Stimulated activated CD4-positive, alpha-beta T cell treated with anti-CD3 and anti-CD28 coated beads, Interleukin-12 subunit alpha, Interleukin-12 subunit beta, amount 100 ng/mL, for 48 hours (primary cell): Measurements from ENCODE around the gene TAP2.
"Not testable (repeated sequence)": the region's sequence is repeated elsewhere in the genome, so short reads cannot be mapped to it uniquely, and the experiment has no call there.

Source experiments
- DNase-seq, 3 donors: peaks; one replicate each; pipeline ENCODE4 v3.0.0-alpha.2; 2020; ENCODE audit warnings: low read depth in 2 of 3, low spot score in 1 of 3

TAP2 gene

DNA sequence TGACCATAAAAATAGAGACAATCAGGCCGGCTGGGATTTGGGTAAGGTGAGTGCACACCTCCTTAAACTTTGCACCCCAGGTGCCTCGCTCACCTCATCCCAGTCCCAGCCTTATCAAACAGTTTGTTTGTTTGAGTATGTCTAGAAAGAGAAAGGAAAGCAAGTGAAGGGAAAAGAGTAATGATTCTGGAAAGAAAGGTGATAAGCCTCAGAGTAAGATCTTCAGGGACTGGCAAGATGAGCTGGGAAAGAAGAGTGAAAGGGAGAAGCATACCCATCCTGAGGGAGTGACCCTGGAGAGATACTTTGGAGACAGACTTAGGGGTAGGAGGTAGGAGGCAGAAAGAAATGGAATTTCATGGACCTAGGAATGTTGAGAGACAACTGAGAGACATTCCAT is 1.7 kb downstream of the TAP2 start:
- no peak for DNase-seq

DNA sequence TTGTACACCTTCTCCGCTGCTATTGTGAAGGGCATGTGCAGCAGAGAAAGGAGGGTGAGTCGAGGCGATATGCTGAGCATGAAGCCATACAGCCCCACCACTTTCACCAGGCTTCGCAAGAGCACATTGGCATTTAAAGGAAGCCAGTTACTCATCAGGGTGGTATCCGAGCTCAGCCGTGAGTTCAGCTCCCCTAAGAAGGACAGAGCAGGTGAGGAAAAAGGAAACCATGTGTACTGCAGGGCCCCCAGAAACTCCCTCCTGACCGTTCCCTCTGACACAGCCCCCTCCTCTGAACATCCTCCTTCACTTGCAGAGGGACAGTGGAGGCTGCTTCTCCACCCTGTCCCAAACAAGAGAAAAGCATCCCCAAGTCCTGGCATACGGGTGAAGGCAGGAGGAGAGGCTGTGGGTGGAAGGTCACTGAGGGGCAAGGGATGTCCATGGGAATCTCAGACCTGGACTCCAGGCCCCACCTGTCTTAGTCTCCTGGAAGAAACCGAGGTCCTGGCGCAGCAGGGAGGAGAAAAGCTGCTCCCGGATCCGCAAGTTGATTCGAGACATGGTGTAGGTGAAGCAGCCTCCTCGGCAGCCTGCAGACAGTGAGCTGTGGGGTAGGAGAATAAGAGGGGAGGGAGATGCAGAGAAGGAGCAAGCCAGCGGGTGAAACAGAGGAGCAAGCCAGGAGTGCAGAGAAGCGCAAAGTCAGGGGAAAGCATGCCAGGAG is 3.2 kb downstream of the TAP2 start:
- no peak for DNase-seq

DNA sequence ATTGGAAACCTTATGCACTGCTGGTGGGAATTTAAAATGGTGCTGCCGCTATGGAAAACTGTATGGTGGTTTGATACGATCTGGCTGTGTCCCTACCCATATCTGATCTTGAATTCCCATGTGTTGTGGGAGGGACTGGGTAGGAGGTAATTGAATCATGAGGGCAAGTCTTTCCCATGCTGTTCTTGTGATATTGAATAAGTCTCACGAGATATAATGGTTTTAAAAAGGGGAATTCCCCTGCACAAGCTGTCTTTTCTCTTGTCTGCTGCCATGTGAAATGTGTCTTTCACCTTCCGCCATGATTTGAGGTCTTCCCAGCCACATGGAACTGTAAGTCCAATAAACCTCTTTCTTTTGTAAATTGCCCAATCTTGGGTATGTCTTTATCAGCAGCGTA is 4.9 kb downstream of the TAP2 start:
- DNase-seq, result no peak

DNA sequence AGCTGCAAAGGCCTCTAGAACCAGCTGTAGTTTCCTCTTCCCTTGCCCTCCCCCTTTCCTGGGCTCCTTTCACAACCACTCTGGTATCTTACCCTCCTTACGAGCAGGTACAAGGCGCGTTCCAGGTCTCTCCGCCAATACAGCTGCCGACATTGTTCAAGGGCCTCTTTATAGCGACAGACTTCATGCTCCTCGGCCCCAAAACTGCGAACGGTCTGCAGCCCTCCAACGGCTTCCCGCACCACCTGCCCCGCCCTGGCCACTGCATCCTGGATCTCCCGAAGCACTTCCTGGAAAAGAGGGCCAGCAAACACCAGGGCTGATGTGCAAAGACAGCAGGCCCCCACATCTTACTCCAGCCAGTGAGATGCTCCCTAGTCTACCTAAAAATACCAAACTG is 6.0 kb downstream of the TAP2 start:
- no peak for DNase-seq

DNA sequence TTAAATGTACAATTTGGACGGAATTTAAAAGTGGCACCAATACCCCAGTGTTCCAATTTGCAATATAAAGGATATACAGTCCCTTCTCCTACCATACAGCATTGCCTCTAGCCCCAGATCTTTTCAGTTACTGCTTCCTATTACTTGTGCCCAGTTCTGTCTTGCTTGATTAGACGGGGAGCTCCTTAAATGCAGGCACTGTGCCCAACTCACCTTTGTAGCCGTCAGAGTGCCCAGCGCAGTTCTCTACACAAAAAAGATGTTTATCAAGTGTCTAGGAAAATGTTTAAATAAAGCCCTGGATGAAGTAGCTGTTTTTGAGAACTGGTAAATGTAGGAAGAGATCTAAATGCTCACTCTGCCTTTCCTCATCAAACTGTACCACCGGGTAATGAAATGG is 7.6 kb downstream of the TAP2 start:
- DNase-seq, result no peak

DNA sequence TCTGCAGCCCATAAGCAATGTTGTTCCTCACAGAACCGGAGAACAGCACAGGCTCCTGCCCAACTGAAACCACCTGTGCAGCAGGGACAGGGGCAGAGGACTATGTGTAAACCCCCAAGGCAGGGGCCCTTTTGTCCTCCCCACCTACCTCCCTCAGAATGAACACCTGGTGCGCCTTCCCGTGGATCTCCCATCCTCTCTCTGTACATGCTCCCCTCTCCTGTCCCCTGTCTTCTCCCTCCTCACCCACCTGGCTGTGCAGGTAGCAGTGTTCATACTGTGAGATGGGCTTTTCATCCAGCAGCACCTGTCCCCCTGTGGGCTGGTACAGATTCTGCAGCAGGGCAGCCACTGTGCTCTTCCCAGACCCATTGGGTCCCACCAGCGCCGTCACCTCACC is 8.5 kb downstream of the TAP2 start:
- no peak for DNase-seq

DNA sequence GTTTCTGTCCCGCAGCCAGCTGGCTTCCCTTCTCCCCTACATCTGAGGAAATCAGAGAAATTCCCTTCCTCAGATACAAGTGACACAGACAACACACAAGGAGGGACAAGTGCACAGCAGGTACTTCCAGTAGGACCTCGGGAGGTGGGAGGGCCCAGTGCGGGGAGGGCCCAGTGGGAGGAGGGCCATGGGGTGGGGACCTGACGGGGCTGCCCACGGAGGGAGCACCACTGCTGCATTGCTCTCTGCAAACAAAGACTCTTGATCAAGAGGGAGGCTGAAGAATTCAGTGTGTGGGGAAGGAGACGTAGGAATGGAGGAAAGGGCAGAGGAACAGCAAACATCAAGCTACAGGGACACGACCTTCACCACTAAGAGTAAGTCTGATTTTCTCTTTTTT is 9.0 kb downstream of the TAP2 start:
- no peak for DNase-seq

DNA sequence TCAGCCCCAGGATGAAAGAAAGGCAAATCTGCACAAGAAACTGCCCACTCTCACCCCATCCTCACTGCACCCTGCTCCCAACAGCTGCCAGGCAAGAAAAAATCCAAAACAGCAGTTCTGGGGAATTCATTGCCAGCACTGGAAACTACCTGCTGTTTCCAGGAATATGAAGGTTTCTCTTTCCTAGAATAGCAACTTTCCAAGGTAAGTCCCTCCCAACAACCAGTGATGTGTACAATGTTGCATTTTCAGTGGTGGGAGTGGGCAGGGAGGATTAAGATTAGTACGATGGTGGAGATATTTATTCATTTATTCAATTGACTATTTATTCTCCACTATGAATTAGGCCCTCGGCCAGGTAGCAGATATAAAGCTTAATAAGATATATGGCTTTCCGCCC is 11.5 kb downstream of the TAP2 start:
- DNase-seq, result no peak

DNA sequence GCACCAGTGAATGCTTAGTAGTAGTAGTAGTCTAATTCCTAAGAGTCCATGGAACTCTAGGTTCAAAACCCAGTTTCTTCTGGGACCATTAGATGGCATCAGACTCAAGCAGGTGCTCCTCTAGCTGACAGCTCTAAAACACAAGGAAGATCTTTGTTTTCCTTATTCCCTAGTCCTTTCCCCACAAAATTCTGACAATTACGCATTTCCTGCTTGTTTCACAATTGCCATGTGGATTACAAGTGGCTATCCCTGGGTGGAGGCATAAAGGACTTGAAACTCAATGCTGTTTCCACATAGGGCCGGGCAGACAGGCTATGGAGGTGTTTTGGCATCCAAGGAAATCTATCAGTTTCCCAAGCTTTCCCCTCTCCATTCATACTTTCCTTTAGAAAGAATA is 12.6 kb downstream of the TAP2 start:
- no peak for DNase-seq

DNA sequence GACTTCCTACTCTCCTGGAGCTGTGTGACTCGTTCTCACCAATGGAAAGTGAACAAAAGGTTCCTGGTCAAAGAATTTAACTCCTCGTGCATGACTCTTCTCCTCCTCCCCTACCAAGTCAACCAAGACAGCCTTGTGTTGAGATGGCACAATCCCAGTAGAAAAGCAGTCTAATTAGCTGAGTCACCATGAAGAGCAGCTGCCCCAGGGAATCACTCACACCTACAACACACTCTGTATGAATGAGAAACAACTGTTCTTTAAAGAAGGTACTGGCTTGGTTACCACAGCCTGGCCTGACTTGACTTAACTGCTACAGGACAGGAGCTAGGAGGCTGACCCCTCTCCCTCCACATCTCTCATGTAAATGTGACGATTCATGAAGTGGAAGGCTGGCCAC is 18.8 kb downstream of the TAP2 start:
- DNase-seq, result no peak

DNA sequence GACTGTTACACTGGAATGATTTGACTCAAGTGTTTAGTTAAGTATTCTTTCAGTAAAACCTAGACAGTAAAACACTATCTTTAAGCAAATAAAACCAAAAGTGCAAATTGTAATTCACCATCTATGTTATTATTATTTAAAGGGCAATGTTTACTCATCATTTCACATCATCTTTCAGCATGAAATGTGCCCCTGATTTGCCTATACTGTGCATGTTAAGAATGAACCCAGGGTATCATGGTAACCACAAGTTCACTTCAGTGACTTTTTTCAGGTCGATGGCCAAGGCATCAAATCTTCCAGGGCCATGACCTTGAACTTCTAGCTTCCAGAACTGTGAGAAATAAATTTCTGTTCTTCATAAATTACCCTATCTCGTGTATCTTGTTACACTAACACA is 19.7 kb downstream of the TAP2 start:
- DNase-seq, result no peak

DNA sequence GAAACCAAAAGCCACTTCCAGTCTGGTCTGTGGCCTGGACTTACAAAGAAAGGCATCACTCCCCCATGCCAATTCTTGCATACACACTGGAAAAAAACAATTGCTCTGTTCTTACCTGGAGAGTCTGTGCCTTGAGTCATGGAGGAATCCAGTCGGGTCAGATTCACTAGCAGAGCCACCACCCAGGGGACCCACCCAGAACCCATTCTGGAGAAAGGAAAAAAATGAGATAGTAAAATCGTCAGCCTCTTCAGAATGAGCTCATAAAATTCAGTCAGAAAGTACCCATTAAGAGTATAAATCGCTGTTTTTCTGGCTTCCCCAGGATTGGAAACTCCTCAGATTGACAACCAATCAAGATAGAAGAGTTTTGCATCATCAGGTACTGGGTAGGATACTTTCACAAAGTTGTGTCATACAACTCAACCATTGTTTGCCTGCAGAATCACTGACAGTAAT is 21.8 kb downstream of the TAP2 start, which contains the start of gene HLA-DOB:
HLA-DOB (minus strand) TSS at position 257 of the 459 bp plus-strand sequence; CDS start at position 206, 51 bp downstream.
- no peak for DNase-seq

DNA sequence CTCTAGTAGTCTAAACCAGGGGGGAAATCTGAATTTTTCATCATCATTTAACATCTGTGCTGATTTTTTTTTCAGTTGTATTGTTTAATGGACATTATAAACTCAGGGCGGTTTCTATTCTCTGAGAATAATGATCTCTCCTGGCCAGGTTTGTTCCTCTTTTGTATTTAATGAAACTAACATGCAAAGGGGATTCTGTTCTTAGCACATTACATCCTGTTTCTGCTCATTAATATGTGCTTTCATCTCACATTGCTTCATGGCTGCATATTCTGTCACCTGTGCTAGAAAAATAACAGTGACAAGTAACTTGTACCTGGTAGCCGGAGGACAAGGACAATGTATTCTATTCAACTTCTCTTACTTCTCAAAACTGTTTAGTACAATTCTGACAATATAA is 22.5 kb downstream of the TAP2 start:
- no peak for DNase-seq

DNA sequence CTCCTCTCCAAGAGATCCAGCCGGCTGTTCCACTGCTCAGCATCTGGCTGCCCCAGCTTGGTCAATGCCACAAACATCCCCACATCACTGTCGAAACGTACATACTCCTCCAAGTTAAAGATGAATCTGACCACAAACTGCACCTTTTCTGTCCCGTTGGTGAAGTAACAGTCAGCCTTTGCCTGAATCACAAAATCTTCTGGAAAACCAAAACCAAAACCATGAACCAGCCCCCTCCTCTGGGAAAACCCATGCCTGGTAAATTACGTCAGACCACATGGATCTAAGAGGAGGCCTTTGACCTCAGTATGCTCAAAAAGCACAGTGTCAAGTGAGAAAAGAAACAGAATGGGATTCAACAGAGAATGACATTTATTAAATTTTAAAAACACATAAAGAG is 23.4 kb downstream of the TAP2 start:
- DNase-seq, result no peak

DNA sequence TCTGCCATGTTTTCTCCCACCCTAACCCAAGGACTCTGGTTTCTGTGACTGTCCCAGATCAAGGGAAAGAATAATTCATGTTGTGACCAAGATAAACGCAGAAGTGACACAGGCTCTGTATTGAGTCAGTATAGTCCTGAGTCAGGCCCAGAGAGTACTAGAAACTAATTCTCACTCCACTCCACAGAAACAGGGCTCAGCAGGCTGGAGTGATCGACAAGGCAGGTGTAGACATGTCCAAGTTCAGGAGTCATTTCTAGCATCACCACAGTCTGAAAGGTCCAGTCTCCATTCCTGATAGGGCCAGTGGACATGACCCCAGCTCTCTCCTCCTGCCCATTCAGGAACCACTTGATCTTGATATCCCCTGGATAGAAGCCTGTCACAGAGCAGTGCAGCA is 24.4 kb downstream of the TAP2 start:
- DNase-seq, result no peak

DNA sequence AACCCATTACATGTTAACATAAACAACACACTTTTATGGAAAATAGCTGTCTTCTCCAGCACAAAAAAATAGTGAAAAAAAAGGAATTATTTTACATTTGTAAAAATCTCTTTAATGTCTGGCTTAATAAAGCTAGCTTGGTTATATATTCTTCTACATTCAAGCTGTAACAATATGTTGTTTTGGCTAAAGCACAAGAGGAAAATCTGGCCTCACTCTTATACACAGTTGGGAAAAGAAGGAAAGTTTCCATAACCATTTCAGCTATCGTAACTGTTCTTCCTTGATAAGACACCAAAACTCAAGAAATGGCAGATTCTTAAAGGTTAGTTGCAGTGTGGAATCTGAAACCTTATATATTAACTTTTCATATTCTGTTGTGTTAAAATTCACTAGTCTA is 29.4 kb downstream of the TAP2 start:
- DNase-seq, result no peak

DNA sequence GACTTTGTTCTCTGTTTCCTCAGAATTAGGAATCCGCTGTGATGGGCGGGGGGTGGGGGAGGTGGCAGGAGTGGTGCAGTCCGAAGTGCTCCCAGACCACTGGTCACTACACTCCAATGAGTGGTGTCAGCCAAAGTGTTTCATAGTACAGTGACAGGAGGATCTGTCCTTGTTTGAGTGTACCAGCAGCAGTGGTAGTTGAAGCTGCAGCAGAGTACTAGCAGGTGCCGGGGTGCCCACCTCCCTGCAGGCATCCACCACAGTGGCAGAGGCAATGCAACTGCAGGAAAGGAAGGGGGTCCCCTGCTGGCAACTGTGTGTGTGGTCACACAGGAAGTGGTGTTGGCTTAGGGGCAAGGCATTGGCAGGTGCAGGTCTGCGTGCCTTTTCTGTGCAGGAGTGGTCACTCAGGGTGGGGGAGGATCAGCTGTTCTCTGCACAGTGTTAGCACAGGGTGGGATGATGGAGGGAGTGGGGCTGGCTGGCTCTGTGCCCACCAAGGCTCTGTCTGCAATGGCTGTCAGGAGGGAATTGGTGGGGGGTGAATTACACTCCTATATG is 31.4 kb downstream of the TAP2 start:
- DNase-seq, result no peak

DNA sequence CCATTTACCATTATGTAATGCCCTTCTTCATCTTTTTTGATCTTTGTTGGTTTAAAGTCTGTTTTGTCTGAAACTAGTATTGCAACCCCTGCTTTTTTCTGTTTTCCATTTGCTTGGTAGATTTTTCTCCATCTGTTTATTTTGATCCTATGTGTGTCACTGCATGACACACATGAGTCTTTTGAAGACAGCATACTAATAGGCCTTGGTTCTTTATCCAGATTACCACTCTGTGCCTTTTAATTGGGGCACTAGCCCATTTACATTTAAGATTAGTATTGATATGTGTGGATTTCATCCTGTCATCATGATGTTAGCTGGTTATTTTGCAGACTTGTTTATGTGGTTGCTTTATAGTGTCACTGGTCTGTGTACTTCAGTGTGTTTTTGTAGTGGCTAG is 33.1 kb downstream of the TAP2 start:
- not testable (repeated sequence) for DNase-seq

DNA sequence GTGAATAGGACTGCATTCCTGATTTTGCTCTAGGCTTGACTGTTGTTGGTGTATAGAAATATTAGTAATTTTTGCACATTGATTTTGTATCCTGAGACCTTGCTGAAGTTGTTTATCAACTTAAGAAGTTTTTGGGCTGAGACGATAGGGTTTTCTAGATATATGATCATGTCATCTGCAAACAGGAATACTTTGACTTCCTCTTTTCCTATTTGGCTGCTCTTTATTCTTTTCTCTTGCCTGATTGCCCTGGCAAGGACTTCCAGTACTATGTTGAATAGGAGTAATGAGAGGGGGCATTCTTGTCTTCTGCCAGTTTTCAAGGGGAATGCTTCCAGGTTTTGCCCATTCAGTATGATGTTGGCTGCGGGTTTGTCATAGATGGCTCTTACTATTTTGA is 35.1 kb downstream of the TAP2 start:
- no peak for DNase-seq

DNA sequence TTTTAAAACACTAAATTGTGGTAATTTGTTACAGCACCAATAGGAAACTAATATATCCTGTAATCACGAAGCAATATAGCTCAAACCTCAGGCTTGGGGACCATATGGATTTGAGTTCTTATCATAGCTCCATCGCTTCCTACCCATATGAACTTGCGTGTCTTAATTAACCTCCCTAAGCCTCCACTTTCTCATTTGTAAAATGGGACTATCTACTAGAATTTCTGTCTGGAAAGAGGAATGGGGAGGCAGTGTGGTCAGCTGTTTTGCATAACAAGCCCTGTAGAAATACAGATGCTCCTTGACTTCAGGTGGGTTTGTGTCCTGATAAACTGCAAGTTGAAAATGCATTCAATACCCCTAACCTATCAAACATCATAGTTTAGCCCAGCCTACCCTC is 38.8 kb downstream of the TAP2 start:
- DNase-seq, result no peak

DNA sequence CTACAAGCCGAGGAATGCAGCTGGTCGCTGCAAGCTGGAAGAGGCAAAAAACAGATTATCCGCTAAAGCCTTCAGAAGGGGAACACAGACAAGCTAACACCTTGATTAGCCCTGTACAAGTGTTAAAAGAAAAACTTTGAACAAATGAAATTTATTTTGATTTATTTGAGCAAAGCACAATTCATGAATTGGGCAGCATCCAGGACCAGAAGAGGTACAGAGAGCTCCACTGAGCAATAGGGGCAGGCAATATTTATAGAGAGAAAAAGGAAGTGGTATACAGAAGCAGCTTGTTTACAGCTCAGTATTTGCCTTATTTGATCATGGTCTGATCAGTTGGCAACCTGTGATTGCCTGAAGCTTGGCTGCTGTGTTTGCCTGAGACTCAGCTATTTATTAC is 39.4 kb downstream of the TAP2 start:
- no peak for DNase-seq

DNA sequence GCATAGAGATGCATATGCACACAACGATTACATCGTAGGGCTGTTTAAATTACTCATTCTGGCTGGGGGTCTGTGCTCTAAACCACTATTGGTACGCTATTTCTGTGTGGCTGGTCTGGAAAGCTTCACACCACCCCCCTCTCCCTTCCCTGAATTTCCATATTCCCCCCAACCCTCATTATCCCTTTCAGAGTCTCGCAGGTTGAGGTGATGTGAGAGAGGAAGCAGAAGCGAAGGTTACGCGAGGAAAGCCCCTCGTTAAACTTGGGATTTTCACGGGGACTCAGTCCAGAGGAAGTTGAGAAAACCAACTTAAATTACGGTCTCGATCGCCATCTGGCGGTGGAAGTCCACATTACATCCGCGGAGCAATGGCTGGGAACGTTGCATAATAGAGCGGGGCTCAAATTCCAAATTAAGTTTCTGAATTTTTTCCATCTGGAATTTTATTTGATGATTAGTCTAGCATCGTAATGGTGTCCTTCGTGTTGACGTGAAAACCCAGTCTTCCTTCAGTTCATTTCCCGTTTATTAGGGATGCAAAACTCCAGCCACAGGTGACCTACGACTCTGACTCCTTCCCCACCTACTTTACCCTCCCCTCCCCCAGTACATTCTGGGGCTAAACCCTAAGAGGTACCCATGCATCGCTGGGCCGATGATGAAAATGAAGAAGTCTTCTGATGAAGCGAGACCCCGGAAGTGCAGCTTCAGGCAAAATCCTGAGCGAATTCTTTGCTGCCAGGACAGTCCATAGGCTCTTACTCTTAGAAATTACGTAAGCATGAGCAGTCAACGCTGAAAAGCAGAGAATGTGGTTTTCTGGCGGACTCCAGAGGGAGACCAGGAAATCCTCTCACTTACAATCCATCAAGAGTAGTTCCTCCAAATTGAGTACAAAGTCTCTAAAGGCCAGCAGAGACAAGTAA is 41.4 kb downstream of the TAP2 start:
- DNase-seq, result peak; percentile 52 to 81 (median 62)
